Esophagus squamous epithelium (tissue), 4 donors: ENCODE data around the gene AUTS2.

Experiments
- CTCF ChIP-seq, 6 experiments: fragments of 450-650 bp in 4 of 6; fragments of 200-600 bp in 2 of 6; sonication (generic) in 2 of 6; IDR thresholded peaks; one replicate each; pipeline ENCODE4 v1.5.1; 2016 to 2019; ENCODE audit warnings: antibody characterized with exemption in 6 of 6, mild to moderate bottlenecking in 4 of 6, moderate library complexity in 4 of 6
- POLR2A ChIP-seq, 4 donors: fragments of 450-650 bp; IDR thresholded peaks; one replicate each; pipeline ENCODE4 v1.6.1; 2017; ENCODE audit warnings: antibody characterized with exemption in 4 of 4, mild to moderate bottlenecking in 4 of 4, moderate library complexity in 3 of 4

GRCh38 chr7:70036695-70037094, 438.4 kb downstream of the AUTS2 start:
- TF ChIP-seq CTCF (IDR thresholded peaks at IDR 0.05), result no peak
- no peak for TF ChIP-seq POLR2A (IDR thresholded peaks at IDR 0.05)
